Spinal cord (tissue), 10 donors: Measurements from ENCODE around the gene CAMK1D. TPM values are rescaled to one million over a fixed set of nuclear protein-coding genes. Genes with fewer than 3 reads are reported as not detected.
A peak's percentile ranks its signal among the peaks of the same experiment; 100 is the strongest.

Experiments
- DNase-seq, 6 donors: peaks; one replicate each; pipeline versions ENCODE4 v3.0.0 to v3.0.0-alpha.2; 2013 to 2015; ENCODE audit warnings: low spot score in 6 of 6, low read depth in 4 of 6
- H3K27ac ChIP-seq: one replicate; pipeline ENCODE4 v1.5.1; 2013; ENCODE audit warnings: low read depth, low read length, control low read depth
- H3K27me3 ChIP-seq: one replicate; pipeline ENCODE4 v1.6.1; 2013; ENCODE audit warnings: low read length; ENCODE audit not compliant: control insufficient read depth, insufficient read depth
- H3K36me3 ChIP-seq: one replicate; pipeline ENCODE4 v1.6.1; 2013; ENCODE audit warnings: low read length; ENCODE audit not compliant: control insufficient read depth, insufficient read depth
- H3K4me1 ChIP-seq: one replicate; pipeline ENCODE4 v1.6.1; 2013; ENCODE audit warnings: low read length; ENCODE audit not compliant: control insufficient read depth, insufficient read depth
- H3K4me3 ChIP-seq: one replicate; pipeline ENCODE4 v1.5.1; 2013; ENCODE audit warnings: low read depth, low read length, control low read depth
- H3K9me3 ChIP-seq: one replicate; pipeline ENCODE4 v1.6.1; 2013; ENCODE audit warnings: low read length; ENCODE audit not compliant: control insufficient read depth, insufficient read depth
- WGBS: methylation state at CpG from one replicate; pipeline ENCODE4 v1.1.5; 2013; ENCODE audit warnings: missing lambda C conversion rate; ENCODE audit not compliant: insufficient coverage; 5-methylcytosine and 5-hydroxymethylcytosine counted together
- polyA plus RNA-seq, 2 donors: library from polyadenylated mRNA; unstranded; fragments of 120-200 nt; gene quantifications; one replicate each; pipeline ENCODE4 v1.2.1, GENCODE V29; 2013; ENCODE audit not compliant: insufficient read length in 2 of 2
- total RNA-seq, 2 donors: library from RNA; depleted of rRNA in 1 of 2; stranded (reverse); fragments of 120-200 nt in 1 of 2; fragments of >200 nt in 1 of 2; gene quantifications; one replicate each; pipeline versions ENCODE4 v1.2.3 to v1.2.4, GENCODE V29; 2013 to 2014
- donor health status: healthy.

The CAMK1D gene
- total and polyA plus RNA-seq, 4 donors = 25.2 to 39.0 (median 33.9) TPM

DNA sequence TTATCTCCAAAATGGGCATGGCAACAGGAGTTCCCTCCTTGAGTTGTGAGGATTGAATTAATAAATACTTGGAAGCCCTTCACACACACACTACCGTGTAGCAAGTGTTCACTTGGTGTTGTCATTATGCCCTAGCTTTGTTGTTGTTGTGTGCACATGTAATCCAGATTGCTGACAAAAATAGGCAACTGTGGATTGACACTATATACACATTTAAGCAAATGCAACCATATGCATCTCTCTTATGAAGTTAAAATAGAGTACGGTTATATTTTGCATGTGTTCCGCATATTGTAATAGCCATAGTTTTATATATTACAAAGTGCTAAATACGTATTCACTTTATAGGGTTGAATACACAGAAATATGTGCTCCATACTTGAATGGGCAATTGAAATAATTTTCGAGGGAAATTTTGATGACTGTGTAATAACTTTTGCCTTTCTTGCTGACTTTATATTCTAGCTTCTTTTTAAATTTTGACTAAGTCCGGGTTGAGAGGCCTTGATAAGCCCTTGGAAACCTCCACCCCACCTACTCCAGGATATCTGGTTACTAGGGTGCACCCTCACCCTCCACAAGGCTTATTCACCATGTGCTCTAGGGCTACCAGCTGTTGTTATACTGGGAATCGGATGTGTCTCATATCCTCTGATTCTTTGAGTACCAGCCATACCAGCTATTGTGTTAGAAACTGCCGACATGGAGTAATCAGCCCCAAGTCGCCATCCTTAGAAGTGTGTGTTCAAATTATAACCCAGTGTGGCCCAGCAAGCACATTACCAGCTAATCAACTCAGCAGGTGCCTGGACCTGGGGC is 265.0 kb downstream of the CAMK1D start:
- Histone ChIP-seq H3K36me3 (no peaks in the 10 kb centered on the region), H3K4me3 (no peak overlapping the region), H3K9me3 (no peaks in the 10 kb centered on the region), H3K4me1 (no peaks in the 10 kb centered on the region), H3K27me3 (no peaks in the 10 kb centered on the region), H3K27ac (no peak overlapping the region)
- 50% methylated on average over 1 of the region's 9 CpGs for WGBS
- DNase-seq = peak in 1 of 6 donors; percentile 60

DNA sequence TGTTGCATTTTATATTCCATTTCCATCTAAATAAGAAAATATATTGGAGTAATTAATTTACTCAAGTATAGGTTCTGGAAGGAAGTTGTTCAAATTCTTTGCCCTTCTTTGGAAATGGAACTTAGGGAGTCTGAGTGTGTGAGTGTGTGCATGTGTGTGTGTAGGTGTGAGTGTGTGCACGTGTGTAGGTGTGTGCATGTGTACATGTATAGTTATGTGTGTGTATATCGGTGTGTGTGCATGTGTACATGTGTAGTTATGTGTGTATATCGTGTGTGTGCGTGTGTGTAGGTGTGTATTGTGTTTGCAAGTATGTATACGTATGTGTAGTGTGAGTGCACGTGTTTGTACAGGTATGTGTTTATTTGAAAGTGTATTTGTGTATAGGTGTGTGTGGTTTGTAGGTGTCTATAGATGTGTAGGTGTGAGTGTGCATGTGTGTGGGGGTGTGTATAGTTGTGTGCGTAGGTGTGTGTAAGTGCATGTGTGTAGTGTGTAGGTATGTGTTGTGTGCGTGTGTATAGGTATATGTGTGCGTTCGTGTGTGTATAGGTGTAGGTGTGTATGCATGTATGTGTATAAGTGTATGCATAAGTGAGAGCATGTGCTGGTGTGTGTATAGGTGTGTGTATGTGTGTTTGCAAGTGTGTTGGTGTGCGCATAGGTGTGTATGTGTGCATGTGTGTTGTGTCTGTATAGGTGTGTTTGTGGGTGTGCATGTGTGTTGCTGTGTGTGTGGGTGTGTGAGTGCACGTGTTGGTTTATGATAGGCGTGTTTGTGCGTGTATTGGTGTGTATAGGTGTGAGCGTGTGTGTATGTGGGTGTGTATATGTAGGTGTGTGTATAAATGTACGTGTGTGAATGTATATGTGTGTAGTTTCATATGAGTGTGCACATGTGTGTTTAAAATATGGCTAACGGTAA is 266.2 kb downstream of the CAMK1D start:
- Histone ChIP-seq H3K4me1 (no peaks in the 10 kb centered on the region), H3K27ac (no peak overlapping the region), H3K4me3 (no peak overlapping the region), H3K9me3 (no peaks in the 10 kb centered on the region), H3K27me3 (no peaks in the 10 kb centered on the region), H3K36me3 (no peaks in the 10 kb centered on the region)
- DNase-seq = no peak
- WGBS = 96% methylated on average over 17 of the region's 17 CpGs

DNA sequence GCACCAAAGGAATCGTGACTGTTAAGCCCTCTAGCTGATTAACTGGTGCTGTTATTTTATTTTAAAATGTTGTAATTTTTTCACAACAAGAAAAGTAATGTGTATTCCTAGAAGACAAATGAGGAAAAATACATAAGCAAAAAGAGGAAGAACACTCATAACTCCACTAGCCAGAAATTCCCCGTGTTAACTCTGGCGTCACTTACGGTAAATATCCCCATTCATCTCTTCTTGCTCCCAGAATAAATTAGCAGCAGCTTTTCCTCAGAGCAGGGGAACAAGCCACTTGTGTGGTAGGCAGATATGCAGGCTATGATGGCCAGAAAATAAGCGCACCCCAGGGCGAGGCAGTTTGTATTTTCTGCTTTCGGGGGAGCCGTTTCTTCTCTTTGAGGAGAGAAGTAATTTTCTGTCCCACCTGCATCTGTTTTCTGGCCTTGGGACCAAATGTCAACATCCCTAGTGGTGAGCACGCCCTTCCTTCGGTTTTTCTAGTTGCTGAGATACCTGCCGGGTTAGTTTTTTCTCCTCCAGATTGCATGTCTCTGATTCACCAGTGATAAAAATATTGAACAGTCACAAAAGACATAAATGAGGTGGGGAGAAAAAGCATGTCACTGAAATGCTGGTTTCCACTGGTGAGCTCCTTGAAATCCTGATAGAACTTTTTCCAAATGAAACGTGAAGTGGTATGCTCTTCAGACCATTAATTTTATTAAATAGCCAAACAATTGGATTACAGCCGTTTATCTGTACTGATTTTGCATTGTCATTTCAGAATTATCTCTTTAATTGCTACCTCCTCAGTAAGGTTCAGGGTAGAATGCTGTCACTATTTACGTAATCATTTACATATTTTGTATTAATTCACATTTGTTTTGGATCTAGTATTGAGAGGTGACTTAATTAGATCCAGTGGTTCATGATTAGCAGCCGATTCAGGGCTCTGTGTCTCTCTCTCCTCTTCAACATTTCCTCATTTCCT is 268.1 kb downstream of the CAMK1D start:
- H3K27ac ChIP-seq = no peak overlapping the region
- peak in 1 of 6 donors; percentile 57 for DNase-seq

DNA sequence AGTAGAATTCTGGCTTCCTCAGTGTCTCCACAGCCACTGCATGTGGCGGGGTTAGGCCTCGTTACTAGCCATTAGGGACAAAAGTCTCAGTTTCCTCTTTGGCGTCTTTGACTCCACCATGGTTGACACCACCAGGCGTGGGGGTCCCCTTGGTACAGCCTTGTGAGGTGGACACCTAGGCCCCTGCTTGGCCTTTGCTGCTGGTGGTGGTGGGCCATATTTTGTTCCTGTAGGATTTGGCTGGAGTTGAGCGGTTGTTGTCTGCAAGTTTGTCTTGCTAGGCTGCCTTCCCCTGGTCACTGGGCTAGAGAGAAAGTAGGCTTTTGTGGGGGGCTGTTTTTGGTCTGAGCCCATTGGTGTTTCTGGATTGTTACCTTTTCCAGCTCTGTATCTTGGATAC is 272.7 kb downstream of the CAMK1D start:
- no peak overlapping the region for H3K4me3 ChIP-seq
- 96% methylated on average over 5 of the region's 5 CpGs for WGBS
- no peak for DNase-seq

More for the DNA sequence above, 268.1 kb downstream of the CAMK1D start:
- Histone ChIP-seq H3K27me3 (no peaks in the 10 kb centered on the region), H3K4me3 (no peak overlapping the region), H3K36me3 (no peaks in the 10 kb centered on the region), H3K4me1 (no peaks in the 10 kb centered on the region), H3K9me3 (no peaks in the 10 kb centered on the region)
- 56% methylated on average over 4 of the region's 15 CpGs for WGBS

DNA sequence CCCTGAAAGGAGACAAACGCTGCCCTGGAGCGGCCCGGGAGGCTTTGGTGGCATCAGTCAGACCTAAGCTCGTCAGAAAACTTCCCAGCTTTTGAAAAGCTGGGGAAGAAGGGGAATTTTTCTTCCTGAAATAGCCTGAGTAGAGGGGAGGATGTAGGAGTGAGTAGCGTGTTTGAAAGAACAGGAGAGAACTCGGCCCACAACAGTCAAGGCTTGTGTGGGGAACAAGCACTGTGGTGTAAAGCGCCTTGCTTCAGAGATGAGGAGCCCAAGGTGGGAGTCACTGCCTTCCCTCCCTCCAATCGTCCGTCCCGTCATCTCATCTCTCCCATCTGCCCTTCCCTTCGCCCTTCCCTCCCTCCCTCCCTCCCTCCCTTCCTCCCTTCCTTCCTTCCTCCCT is 273.3 kb downstream of the CAMK1D start:
- Histone ChIP-seq H3K27ac (no peak overlapping the region), H3K9me3 (no peaks in the 10 kb centered on the region), H3K4me1 (no peaks in the 10 kb centered on the region), H3K27me3 (no peaks in the 10 kb centered on the region), H3K36me3 (no peaks in the 10 kb centered on the region), H3K4me3 (no peak overlapping the region)
- WGBS = 85% methylated on average over 9 of the region's 11 CpGs
- no peak for DNase-seq

More for the DNA sequence above, 272.7 kb downstream of the CAMK1D start:
- Histone ChIP-seq H3K27me3 (no peaks in the 10 kb centered on the region), H3K9me3 (no peaks in the 10 kb centered on the region), H3K36me3 (no peaks in the 10 kb centered on the region), H3K4me1 (no peaks in the 10 kb centered on the region), H3K27ac (no peak overlapping the region)

DNA sequence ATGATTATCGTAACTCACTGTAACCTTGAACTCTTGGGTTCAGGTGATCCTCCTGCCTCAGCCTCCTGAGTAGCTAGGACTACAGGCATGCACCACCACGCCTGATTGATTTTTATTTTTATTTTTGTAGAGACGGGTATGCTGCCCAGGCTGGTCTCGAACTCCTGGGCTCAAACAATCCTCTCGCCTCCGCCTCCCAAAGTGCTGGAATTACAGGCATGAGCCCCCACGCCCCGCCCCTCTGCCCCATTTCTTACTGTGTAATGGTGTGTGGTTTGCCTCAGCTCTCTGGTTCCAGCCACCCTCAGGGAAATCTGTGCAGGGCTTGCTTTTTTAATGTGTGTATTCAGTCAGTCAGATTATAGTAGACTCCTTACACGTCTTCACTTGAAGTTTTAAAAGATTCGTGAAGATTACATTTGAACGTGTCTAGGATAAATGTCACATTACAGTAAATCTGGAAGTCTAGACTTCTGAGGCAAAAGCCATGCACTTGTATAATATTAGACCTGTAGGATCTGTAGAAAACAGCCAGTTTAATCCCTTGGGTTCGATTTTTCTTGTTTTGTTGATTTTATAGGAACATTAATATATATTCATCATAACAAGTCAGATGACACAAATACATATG is 276.2 kb downstream of the CAMK1D start:
- Histone ChIP-seq H3K4me3 (no peak overlapping the region), H3K9me3 (no peaks in the 10 kb centered on the region), H3K4me1 (no peaks in the 10 kb centered on the region), H3K36me3 (no peaks in the 10 kb centered on the region), H3K27ac (no peak overlapping the region), H3K27me3 (no peaks in the 10 kb centered on the region)
- WGBS = 94% methylated on average over 6 of the region's 12 CpGs
- no peak for DNase-seq

DNA sequence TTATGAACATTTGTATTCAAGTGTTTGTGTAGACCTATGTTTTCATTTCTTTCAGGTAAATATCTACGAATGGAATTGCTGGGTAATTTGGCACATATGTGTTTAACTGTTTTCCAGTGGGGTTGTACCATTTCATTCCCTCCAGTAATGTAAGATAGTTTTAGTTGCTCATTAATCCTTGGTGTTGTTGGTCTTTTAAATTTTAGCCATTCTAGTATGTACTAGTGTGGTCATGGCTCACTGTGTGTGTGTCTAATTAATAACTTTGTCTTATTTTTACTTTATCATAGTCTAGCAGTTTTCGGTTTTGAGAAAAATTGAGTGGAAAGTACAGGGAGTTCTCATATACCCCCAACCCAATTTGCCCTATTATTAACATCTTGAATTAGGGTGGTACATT is 278.8 kb downstream of the CAMK1D start:
- no CpG with 5 or more reads among the region's 2 CpGs for WGBS
- Histone ChIP-seq H3K4me3 (no peak overlapping the region), H3K4me1 (no peaks in the 10 kb centered on the region), H3K9me3 (no peaks in the 10 kb centered on the region), H3K27me3 (no peaks in the 10 kb centered on the region), H3K36me3 (no peaks in the 10 kb centered on the region), H3K27ac (no peak overlapping the region)
- no peak for DNase-seq

DNA sequence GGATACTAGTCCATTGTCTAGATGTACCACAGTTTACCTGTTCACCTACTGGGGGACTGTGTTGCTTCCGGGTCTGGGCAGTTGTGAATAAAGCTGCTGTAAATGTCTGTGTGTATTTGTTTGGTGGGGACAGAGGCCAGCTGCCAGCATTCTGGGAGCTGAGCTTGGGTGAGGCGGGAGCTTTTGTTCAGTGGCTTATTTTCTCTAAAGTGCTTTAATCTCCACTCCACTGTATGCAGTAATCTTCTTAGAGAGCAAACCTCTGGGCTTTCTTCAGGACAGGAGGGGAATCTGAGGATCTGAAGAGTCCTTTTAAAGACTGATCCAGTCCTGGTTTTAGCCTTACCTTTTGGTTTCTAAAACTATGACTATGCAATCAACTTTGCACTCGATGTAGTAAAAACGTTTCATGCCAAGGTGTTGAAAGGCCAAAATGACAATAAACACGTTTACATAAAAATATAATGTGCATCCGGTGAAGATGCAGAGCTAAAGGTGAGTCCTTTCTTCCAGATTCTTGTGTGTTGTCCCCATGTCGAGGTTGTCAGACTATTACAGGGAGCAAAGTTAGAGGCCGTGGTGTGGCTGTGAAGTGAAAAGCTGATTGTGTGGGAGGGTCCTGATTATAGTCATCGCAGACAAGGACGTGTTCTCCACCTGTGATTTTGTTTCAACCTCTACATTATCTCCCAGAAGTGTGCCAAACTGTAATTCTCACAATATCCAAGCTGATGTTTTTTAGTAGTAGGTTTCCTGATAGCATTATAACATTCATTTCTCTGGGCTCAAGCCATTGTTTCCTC is 279.8 kb downstream of the CAMK1D start:
- 40% methylated on average over 2 of the region's 10 CpGs for WGBS
- no peaks in the 10 kb centered on the region for H3K36me3 ChIP-seq
- no peaks in the 10 kb centered on the region for H3K27me3 ChIP-seq
- no peaks in the 10 kb centered on the region for H3K9me3 ChIP-seq
- H3K4me3 ChIP-seq = no peak overlapping the region
- no peak overlapping the region for H3K27ac ChIP-seq
- peaks cover under 1% of the 10 kb centered on the region for H3K4me1 ChIP-seq
- DNase-seq = no peak
